LoVo (cell line): ENCODE results near the gene DNAJB2.
"Not testable (repeated sequence)": the region's sequence is repeated elsewhere in the genome, so short reads cannot be mapped to it uniquely, and the experiment has no call there.

Source experiments
- DNase-seq: peaks from one replicate; pipeline ENCODE4 v3.0.0-alpha.2; 2016; ENCODE audit warnings: low spot score

The DNAJB2 gene

DNA sequence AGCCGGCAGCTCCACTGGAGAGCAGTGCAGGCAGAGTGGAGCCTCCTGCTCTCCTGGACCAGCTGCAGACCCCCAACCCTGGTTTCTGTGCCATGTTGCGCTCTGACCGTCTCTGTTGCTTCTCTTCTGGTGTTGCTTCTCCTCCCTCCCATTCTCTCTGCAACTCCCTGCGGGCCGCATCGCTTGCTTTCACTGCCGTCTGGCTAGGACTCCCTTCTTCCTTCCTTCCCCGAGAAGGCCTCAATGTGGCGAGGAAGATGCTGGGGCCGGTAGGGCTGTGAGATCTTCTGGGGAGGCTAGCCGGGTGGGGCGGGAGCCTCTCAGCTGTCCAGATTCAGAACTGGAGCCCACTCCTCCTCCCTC is 6.2 kb downstream of the DNAJB2 start:
- DNase-seq, result no peak

DNA sequence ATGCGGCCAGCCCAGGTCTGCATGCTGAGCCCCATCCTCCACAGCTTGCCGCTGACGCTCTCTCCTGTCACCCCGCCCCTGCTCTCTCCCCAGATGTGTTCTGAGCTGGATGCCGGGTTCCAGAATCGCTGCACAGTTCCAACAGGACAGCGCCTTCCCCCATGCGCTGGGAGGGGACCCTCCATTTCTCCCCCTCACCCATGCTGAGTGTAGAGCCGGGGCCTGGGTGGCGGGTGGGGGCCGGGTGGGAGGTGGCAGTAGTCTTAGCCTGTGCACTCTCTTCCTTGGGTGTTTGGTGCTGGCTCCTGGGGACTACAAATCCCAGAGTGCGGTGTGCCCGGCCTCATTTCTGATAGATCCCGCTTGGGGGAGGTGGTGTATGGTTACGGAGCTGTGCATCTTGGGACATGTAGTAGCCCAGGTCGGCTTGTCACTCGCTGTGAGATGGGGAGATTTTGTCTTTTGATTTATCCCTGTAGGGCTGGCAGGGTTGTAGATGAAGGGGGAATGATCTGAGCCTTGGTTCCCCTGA is 6.8 kb downstream of the DNAJB2 start:
- no peak for DNase-seq

DNA sequence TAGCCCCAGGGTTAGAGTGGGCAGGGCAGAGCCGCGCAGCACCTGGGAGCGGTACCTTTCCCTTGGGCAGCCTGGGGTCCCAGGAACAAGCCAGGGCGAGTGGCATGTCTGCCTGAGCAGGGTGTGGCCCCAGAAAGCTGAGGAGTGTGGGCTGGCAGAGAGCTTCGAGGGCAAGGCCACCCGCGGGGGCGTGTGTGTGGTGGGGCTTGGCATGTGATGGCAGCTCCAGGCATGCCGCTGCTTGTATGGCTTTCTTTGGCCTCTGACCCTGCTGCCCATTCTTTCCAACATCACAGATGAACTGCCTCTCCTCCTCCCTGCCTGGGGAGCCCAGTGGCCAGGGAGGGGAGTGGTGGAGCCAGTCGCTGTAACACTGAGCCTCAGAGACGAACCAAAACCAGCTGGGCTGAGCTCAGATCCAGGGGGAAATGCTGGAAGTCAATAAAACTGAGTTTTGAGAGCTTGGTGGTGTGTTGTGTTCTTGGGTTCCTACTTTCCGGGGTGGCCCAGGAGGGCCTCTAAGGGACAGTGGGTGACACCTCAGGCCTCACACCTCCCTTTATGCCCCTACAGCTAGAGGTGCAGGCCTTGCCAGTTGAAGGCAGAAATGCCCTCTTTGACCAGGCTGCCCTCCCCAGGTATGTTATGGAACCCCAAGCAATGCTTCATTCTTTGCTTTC is 7.4 kb downstream of the DNAJB2 start:
- peak; percentile 31 for DNase-seq

DNA sequence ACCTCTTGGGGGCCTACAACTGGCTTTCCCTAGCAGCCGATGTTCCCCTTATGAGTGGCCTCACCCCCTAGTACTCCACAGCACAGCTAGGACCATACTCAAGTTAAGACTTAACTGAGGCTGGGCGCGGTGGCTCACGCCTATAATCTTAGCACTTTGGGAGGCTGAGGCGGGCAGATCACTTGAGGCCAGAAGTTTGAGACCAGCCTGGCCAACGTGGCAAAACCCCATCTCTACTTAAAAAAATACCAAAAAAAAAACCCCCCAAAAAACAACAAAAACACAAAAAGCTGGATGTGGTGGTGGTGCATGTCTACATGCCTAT is 7.9 kb downstream of the DNAJB2 start:
- not testable (repeated sequence) for DNase-seq

DNA sequence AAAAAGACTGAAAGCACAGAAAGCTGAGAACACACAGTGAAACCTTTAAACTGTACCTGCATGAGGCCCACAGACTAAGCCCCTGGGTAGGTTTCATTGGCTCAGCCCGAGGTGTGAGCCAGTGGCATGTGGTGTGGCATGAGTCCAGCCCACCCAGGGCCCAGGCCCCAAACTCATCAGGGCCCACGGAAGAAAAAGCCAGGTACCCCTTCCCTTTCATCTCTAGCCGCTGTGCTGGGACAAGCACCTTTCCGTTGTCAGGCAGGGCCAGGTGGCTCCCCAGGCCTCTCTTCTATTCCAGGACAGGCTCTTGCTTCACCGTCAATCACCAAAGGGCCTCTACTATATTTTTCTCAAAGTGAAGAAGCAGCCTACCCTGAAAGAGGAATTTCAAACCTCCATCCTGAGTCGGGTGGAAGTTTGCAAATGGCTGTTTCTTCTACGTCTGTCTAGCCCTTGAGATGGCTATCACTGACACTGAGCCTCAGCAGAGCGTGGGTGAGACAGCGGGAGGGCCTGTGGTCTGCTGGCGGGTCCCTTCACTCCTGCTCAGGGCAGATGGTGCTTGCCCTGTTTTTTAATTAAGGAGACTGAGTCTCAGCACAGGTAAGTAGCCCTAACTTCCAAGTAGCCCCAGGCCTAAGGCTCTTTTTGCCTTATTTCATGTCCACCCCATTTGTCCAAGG is 8.6 kb downstream of the DNAJB2 start:
- DNase-seq, result no peak

DNA sequence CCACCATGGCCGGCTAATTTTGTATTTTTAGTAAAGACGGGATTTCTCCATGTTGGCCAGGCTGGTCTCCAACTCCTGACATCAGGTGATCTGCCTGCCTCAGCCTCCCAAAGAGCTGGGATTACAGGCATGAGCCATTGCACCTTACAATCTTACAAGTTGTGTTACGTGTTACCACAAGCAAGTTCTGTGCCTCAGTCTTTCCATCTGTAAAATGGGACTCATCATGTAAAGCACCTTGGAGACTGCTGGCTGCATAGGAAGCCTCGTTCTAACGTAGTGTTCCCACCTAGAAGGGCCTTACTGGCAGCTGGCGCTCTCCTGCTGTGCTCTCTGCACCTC is 10.0 kb downstream of the DNAJB2 start:
- no peak for DNase-seq

DNA sequence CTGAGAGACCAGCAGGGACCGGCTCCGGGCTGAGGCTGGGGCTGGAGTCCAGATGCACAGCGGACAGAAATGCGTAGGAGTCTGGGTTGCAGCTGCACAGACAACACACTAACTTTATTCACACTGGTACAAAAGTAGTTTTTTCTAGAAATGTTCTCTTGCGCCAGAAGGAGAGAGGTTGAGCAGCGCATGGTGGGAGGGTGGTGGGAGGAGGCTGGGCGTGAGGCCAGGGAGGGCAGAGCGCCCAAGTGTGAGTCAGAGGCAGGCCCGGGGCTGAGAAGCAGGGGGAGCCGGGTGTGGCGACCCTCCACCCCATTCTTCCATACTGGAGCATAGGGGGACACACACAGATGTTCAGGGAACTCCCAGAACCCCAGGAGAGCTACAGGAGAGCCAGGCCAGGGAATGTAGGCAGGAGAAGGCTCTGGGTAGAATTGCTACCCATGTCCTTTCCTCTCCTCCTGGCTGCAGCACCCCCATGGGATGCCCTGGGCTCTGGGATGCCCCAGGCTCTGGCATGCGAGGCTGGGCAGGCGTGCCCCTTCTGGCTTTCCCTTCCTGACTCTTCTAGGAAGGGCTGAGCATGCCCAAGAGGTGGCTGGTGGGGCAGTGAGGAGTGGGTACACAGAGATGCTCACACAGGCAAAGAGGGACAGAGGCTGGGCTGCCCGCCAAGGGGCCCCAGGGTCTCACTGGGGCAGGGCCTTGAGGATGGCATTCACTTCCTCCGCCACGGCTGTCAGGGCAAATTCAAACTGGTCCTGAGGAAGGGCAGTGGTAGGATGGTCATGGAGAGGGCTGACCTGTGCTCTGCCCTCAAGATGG is 10.6 kb downstream of the DNAJB2 start:
- peak; percentile 22 for DNase-seq

DNA sequence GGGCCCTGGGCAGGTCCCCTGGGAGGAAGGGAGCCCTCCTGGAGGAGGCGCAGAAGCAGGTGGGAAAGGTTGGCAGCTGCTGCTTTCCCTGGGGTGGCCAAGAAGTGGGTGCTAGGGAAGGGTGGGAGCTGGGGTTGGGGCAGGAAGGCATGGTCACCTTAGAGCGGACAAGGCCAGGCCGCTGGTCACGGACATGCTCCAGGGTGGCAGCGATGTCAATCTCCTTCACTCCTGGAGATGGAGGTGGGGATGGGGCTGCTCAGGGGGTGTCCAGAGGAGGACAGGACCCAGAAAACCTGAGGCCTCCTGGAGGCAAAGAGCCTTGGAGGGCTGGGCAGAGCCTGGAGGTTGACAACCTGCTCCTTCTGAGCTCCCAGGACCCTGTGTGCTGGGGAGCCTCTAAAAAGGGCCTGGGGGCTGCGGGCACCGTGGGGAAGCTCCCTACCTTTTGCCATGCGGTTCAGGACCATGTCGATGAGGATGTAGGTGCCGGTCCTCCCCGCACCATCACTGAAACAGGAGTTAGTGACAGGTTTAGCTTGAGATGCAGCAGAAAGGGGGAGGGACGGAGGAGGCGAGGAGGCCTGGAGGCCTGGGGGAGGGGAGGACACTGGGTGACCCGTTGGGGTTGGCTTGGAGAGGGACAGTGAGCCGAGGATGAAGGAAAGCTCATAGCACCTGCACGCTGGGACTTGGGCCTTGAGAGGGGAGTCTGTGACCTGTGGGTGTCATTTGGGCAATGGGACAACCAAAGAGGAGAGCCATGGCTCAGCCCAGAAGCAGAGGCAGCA is 11.4 kb downstream of the DNAJB2 start:
- DNase-seq, result no peak

DNA sequence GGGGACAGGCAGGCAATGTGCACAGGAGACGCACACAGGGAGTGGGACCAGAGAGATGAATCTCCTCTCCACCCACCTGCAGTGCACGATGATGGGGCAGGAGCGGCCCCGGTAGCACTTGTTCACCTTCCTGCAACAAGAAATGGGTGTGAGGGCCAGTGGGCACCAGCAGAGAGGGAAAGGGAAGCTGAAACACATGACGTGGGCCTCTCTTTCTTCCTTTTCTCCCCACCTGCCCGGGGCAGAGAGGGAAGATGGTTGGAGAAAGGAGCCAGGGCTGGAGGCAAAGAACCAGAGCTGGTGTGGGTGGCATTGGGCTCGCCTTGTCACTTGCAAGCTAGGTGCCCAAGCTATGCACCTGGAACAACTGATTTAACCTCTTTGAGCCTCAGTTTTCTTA is 12.2 kb downstream of the DNAJB2 start:
- no peak for DNase-seq

DNA sequence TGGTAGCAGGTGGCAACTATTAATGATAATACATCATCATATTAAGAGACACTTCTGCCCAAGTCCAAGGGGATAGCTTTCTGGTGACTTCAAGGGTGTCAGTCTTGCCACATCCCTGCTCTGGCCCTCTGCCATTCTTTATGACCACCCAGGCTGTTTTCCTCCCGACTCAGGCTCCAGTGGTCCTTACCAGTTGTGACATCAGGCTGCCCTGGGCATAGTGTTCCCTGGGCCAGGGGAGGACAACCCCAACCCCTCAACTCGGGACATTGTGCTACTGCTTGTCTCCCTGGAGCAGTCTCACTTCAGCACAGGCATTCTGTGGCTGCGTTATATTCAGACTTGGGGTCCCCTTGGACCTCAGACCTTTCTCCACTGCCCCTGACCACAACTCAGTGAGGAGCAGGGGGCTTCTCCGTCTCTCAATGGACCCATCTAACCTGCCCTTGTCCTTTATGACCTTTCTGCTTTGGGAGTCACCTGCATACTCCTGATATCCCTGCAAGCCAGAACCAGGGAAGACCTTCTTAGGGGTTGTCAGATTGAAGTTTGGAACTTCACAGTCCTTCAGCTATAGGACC is 12.8 kb downstream of the DNAJB2 start:
- DNase-seq, result no peak

DNA sequence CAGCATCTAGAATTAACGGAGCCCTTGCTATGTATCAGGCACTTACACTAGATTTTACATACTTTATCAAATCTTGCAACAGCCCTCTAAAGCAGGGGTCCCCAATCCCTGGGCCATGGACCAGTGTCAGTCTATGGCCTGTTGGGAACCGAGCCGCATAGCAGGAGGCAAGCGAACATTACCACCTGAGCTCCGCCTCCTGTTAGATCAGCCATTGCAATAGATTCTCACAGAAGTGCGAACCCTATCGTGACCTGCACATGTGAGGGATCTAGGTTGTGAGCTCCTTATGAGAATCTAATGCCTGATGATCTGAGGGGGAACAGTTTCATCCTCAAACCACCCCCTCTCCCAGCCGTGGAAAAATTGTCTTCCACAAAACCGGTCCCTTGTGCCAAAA is 13.4 kb downstream of the DNAJB2 start:
- no peak for DNase-seq

DNA sequence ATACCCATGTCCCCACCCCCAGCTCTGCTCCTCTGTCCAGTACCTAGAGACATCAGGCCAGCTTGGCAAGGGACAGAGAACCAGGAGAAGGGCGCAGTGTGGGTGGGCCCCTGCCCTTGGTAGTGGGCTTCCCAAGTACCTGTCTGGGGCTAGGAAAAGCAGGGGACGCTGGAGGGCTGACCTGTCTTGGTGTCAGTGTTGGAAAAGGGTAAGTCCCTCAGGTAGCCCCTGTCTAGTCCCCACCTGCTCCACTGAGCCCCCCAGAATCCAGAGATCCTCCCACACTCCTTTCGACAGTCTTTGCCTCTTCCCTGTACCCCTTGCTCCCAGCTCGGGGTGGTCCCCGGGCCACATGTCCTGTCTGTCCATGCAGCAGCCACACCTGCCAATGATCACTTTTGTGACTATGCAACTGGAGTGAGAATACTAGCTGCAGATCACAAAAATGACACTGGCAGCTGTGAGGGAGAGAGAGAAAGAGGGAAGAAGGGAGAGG is 14.6 kb downstream of the DNAJB2 start:
- DNase-seq, result no peak

DNA sequence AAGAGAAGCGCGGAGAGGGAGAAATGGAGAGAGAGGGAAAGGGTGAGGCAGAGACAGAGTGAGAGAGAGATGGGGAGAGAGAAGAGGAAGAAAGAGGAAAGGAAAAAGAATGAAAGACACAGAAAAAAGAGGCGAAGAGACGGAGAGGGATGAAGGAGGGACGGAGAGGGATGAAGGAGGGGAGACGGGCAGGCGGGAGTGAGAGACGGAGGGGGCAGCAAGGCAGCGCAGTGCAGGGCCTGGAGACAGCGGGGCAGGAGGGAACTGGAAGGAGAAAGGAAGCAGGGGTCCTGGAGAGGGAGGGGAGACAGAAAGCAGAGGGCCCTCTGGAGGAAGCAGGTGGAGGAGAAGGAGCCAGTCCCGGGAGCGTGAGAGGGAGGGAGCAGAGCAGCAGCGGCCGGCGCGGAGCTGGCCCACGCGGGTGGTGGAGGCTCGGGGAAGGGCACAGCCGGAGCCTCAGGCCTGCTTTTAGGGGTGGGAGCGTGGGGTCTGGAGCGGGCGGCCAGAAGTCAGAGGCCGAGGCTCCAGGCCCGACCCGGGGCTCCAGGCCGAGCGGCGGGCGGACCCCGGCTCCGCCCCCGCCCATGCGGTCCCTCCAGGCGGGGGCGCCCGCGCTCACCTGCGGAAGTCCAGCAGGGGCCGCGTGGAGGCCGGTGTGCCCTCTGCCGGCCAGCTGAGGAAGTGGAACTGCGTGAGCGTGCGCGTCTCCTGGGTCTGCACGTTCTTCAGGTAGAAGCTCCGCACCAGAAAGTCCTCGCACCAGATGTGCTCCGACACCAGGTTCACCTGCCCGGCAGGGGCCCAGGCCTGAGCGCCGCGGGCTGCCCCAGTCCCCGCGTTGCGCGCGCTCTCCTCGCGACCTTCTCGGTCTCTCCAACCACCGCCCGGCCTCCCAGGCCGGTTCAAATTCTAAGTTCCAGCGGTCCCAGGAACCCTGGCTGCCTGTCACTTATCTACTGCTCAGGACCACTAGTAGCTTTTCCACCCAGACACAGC is 15.5 kb downstream of the DNAJB2 start:
- DNase-seq, result peak; percentile 91

DNA sequence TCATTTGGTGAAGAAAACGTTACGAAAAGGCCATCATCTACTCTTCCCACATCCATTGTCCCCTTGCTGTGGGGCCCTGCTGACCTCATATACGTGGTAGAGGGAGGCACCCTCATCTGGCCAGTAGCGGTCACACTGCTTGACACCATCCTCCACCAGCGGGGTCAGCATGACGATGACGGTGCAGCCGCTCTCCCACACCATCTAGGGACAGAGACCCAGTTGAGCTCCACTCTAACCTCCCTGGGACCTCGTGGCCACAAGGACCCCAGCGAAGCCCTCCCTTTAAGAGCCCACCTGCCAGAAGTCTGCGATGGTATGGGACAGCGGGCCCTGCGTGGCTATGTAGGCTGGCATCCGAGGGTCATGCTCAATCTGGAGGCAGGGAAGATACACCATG is 17.0 kb downstream of the DNAJB2 start:
- DNase-seq, result no peak

DNA sequence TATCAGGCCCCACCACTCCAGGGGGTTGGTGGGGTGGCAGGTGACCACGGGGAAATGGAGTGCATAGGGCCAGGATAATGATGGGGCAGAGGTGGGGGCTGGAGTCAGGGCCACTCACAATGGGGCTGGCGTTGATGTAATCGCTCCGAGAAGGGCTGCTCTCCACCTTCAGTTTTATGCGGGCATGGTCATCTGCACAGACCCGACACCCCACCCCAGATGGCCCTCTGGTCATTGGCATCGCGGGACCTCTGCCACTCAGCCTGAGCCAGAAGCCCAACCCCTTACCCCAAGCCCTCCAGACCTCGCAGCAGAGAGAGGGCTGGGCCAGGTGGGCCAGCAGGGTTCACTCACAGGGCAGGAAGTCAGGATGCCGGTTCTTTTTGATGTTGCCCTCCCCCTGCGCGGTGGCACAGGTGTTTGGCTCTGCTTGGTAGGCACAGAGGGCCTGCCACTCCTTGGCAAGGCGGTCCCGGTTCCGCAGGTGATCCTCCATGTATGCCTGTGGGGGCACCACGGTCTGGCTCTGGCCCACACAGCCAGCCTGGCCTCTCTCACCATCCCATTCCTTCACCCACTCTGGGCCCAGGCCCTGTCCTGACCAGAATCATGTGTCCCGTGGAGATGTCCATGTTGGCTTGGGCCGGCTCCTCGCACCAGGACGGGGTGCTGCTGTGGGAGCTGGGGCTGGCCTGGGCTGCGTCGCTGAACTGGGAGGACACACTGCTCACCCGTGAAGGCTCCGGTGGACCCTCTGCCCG is 17.6 kb downstream of the DNAJB2 start:
- no peak for DNase-seq

DNA sequence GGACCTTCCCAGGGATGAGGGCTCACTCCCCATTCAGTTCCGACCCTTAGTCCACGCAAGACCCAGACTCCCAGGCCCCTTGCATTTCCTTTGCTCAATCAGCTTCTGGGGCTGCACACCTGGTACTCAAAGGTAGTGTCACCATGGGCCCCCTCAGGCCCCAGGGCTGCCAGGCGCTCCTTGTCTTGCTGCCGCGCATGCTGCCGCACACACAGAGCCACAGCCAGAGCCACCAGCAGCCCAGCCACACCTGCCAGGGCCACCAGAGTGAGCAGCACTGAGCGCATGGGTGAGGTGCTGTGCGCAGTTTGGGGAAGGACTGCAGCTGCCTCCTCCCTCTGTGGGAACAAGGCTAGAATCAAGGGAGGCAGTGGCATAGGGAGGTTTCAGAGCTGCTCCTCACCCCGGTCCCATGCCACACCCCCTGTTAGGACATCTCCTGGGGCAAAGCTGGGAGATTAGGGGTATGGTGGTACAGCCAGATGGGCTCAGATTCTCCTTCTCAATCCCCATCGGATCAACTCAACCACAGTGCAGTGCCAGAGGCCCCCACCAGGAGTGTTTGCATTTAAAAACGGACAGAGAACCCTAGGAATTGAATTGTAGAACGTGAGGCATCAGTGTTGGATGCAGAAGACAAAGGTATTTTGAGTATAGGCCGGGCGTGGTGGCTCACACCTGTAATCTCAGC is 18.7 kb downstream of the DNAJB2 start:
- no peak for DNase-seq

DNA sequence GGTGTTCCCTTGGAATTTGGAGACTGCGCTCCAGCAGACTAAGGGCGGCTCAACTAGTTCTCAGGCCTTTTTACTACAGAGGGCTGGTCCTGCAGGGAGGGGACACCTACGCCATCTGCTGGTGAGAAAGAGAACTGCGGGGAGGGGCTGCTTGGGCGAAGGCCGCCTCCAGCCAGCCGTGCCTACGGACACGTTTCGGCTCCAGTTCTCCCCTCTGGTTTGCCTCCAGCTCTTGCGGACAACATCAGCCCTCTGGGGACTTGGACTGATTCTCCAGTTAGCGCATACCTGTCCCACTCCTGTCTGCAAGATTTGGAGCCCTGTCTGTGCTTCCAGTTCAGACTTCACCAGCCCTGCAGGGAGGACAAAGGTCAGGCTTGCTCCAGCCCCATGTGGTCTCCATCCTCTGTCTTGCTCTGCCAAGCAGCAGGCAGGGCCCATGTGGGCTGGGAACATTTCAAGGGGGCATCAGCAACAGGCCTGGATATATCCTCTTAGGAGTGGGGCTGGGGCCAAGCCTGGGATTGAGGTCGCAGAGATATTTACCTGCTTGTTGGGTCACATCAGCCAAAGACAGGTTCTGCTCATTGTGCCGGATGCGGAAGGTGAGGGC is 19.7 kb downstream of the DNAJB2 start:
- peak; percentile 78 for DNase-seq

DNA sequence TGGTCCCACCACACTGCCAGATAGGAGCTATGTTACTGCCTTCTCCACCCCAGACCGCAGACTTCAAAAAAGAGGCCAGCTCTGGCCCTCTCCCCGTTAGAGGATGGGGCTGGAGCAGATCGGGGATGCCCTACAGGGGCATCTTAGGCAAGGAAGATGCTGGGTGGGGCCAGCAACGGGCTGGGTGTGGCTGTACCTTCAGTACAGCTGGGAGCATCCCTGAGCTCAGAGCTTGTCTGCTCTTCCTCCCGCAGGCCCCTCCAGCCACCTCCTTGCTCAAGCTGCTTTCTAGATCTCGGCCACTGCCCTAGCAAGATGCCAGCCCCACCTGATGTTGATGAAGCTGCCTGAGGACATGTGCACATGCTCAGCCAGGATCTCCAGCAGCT is 20.2 kb downstream of the DNAJB2 start:
- no peak for DNase-seq

DNA sequence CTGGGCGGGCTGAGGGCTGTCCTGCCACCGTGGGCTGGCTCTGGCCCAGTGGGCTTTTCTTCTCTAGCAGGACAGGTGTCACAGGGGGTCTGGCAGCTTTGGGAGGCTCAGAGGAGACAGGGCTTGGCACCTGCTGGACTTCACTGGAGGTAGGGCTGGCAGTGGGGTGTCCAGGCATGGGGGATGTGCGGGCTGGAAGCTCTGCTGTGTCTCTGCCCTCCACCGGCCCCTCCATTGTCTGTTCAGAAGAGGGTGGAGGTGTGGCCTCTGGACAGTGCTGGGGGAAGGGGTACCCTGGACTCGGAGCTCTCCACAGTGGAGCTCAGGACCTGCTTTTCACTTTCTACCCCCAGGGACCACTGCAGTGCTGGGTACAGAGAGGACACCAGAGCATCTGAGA is 20.9 kb downstream of the DNAJB2 start:
- DNase-seq, result no peak
